B cell (primary cell): ENCODE results near the gene EEA1. TPM values are rescaled to one million over a fixed set of nuclear protein-coding genes. Genes with fewer than 3 reads are reported as not detected.

Experiments
- ATAC-seq: fragments of 200-7000 bp; cut with Tn5 transposase; one replicate; pipeline ENCODE4 v1.10.0; 2021; ENCODE audit warnings: low read depth, mild to moderate bottlenecking, moderate number of reproducible peaks, moderate library complexity
- CTCF ChIA-PET: fragments of 350-600 bp; sonication (Branson Sonifier 250); formaldehyde crosslinking; loops from one replicate; lab custom pipeline; 2021; ENCODE audit warnings: antibody characterized with exemption, inconsistent platforms; lab: Charles Lee
- POLR2A ChIA-PET: fragments of 350-600 bp; sonication (Branson Sonifier 250); formaldehyde crosslinking; loops from one replicate; lab custom pipeline; 2021; ENCODE audit warnings: antibody characterized with exemption; lab: Charles Lee
- DNase-seq: peaks from one replicate; pipeline ENCODE4 v3.0.0; 2013
- H2AFZ ChIP-seq: 2 replicates; pipeline ENCODE4 v1.6.1; 2012; ENCODE audit warnings: mild to moderate bottlenecking, low read depth, low read length; ENCODE audit not compliant: insufficient read depth, poor library complexity, severe bottlenecking
- H3K27ac ChIP-seq, 2 donors: 1 replicate in 1 of 2; 2 replicates in 1 of 2; pipeline ENCODE4 v1.5.1; 2012 to 2013; ENCODE audit warnings: low read length in 2 of 2, mild to moderate bottlenecking in 2 of 2, moderate library complexity in 1 of 2
- H3K27me3 ChIP-seq, 4 experiments: fragments of 200-600 bp in 1 of 4; sonication (generic) in 1 of 4; replicated peaks in 1 of 4; 1 replicate in 2 of 4; 2 replicates in 2 of 4; pipeline versions ENCODE4 v1.6.1 to v1.7.0; 2013 to 2016; ENCODE audit warnings: low read length in 3 of 4, mild to moderate bottlenecking in 2 of 4, mixed read lengths in 1 of 4, moderate library complexity in 1 of 4; ENCODE audit not compliant: insufficient read depth in 4 of 4, control insufficient read depth in 3 of 4; ENCODE audit errors: control extremely low read depth in 1 of 4
- H3K36me3 ChIP-seq, 2 experiments: replicated peaks in 1 of 2; 1 replicate in 1 of 2; 2 replicates in 1 of 2; pipeline versions ENCODE4 v1.6.1 to v1.7.1; 2013; ENCODE audit warnings: low read length in 1 of 2; ENCODE audit not compliant: insufficient read depth in 2 of 2, control insufficient read depth in 1 of 2; ENCODE audit errors: control extremely low read depth in 1 of 2, extremely low read depth in 1 of 2
- H3K4me1 ChIP-seq, 2 donors: fragments of 200-600 bp in 1 of 2; sonication (generic) in 1 of 2; 1 replicate in 1 of 2; 2 replicates in 1 of 2; pipeline versions ENCODE4 v1.5.1 to v1.6.1; 2013 to 2017; ENCODE audit warnings: low read length in 2 of 2; ENCODE audit not compliant: control insufficient read depth in 2 of 2, insufficient read depth in 2 of 2
- H3K4me2 ChIP-seq: replicated peaks from 2 replicates; pipeline ENCODE3; 2012; ENCODE audit warnings: mild to moderate bottlenecking, low read depth, low read length; ENCODE audit not compliant: poor library complexity, severe bottlenecking
- H3K4me3 ChIP-seq, 5 experiments: fragments of 200-600 bp in 1 of 5; sonication (generic) in 1 of 5; 1 replicate in 3 of 5; 2 replicates in 2 of 5; pipeline versions ENCODE4 v1.5.1 to v1.7.0; 2011 to 2016; ENCODE audit warnings: low read length in 4 of 5, mild to moderate bottlenecking in 4 of 5, low read depth in 2 of 5, control low read depth in 1 of 5, moderate library complexity in 1 of 5; ENCODE audit not compliant: insufficient read depth in 1 of 5; ENCODE audit errors: control extremely low read depth in 1 of 5, extremely low read depth in 1 of 5
- H3K79me2 ChIP-seq: fragments of 200-600 bp; sonication (generic); one replicate; pipeline ENCODE4 v1.6.0; 2016; ENCODE audit warnings: low read length; ENCODE audit not compliant: control insufficient read depth, insufficient read depth
- H3K9ac ChIP-seq: fragments of 200-600 bp; sonication (generic); 2 replicates; pipeline ENCODE4 v1.6.1; 2017; ENCODE audit warnings: mild to moderate bottlenecking, low read length, moderate library complexity
- H3K9me3 ChIP-seq, 3 donors: one replicate each; pipeline versions ENCODE4 v1.6.1 to v1.7.1; 2013; ENCODE audit warnings: low read length in 2 of 3; ENCODE audit not compliant: control insufficient read depth in 2 of 3, insufficient read depth in 1 of 3; ENCODE audit errors: control extremely low read depth in 1 of 3
- H4K20me1 ChIP-seq: 2 replicates; pipeline ENCODE4 v1.6.0; 2012; ENCODE audit warnings: mild to moderate bottlenecking, low read length; ENCODE audit not compliant: insufficient read depth, control insufficient read depth, poor library complexity, severe bottlenecking
- H3K27ac Mint-ChIP-seq: one replicate; pipeline ENCODE4 v1.8.0; 2021; ENCODE audit warnings: mixed read lengths
- H3K27me3 Mint-ChIP-seq: one replicate; pipeline ENCODE4 v1.8.0; 2021; ENCODE audit warnings: mixed read lengths
- H3K4me1 Mint-ChIP-seq: one replicate; pipeline ENCODE4 v1.8.0; 2021; ENCODE audit warnings: mixed read lengths
- H3K4me3 Mint-ChIP-seq: one replicate; pipeline ENCODE4 v1.8.0; 2021; ENCODE audit warnings: mixed read lengths
- H3K9me3 Mint-ChIP-seq: one replicate; pipeline ENCODE4 v1.8.0; 2022; ENCODE audit warnings: mixed read lengths; ENCODE audit not compliant: insufficient read depth
- EZH2 ChIP-seq: IDR thresholded peaks from 2 replicates; pipeline ENCODE4 v1.6.1; 2012; ENCODE audit warnings: borderline replicate concordance, low read depth, mild to moderate bottlenecking, moderate library complexity, low read length; ENCODE audit not compliant: insufficient read depth, poor library complexity, severe bottlenecking
- whole genome bisulfite sequencing: methylation state at CpG from one replicate; pipeline ENCODE4 v1.1.5; 2013; ENCODE audit warnings: missing lambda C conversion rate; ENCODE audit not compliant: insufficient coverage; 5-methylcytosine and 5-hydroxymethylcytosine counted together
- intact Hi-C: fragments of 100-400 bp; cut with micrococcal nuclease; formaldehyde crosslinking; loops from one replicate; pipeline ENCODE4 v1.10.0; 2022
- polyA plus RNA-seq: library from polyadenylated mRNA; depleted of rRNA; stranded (reverse); fragments of >200 nt; gene quantifications from 2 replicates; pipeline ENCODE4 v1.2.3, GENCODE V29; 2012
- total RNA-seq, 2 donors: library from RNA; stranded (reverse); fragments of 120-200 nt in 1 of 2; gene quantifications; 1 replicate in 1 of 2; 2 replicates in 1 of 2; pipeline versions ENCODE4 v1.2.3 to v1.2.4, GENCODE V29; 2013 to 2022
- TF ChIP-seq, protein P1 (sequence below): fragments of 200-600 bp; IDR thresholded peaks from one replicate; pipeline ENCODE4 v1.8.0; 2022; ENCODE audit warnings: antibody characterized with exemption, mild to moderate bottlenecking

The EEA1 gene
- total and polyA plus RNA-seq, 2 donors (not counting 1 experiment from before 2014, with no cell fraction given): 1.8 to 26.3 TPM

- Histone ChIP-seq H3K9me3 (peaks cover 0 to 12% (median 8%) of the 10 kb centered on the region in 3 donors), H3K4me3 (no peak overlapping the region), H3K9ac (no peak overlapping the region), H3K79me2 (peaks cover 6% of the 10 kb centered on the region), H4K20me1 (no peaks in the 10 kb centered on the region), H3K4me1 (peaks cover 15 to 32% of the 10 kb centered on the region in 2 donors), H3K4me2 (no peak overlapping the region), H3K27ac (no peak overlapping the region), H3K36me3 (no peaks in the 10 kb centered on the region), H3K27me3 (no peaks in the 10 kb centered on the region), H2AFZ (no peak overlapping the region)
- intact Hi-C loops: no loop called here
- peaks cover 28% of the 10 kb centered on the region for H3K4me1 Mint-ChIP-seq
- no peak overlapping the region for H3K4me3 Mint-ChIP-seq
- peaks cover 3% of the 10 kb centered on the region for H3K9me3 Mint-ChIP-seq
- no peak for TF ChIP-seq EZH2
- TF ChIP-seq, protein P1, sequence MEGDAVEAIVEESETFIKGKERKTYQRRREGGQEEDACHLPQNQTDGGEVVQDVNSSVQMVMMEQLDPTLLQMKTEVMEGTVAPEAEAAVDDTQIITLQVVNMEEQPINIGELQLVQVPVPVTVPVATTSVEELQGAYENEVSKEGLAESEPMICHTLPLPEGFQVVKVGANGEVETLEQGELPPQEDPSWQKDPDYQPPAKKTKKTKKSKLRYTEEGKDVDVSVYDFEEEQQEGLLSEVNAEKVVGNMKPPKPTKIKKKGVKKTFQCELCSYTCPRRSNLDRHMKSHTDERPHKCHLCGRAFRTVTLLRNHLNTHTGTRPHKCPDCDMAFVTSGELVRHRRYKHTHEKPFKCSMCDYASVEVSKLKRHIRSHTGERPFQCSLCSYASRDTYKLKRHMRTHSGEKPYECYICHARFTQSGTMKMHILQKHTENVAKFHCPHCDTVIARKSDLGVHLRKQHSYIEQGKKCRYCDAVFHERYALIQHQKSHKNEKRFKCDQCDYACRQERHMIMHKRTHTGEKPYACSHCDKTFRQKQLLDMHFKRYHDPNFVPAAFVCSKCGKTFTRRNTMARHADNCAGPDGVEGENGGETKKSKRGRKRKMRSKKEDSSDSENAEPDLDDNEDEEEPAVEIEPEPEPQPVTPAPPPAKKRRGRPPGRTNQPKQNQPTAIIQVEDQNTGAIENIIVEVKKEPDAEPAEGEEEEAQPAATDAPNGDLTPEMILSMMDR: no peak
- no peaks in the 10 kb centered on the region for H3K27me3 Mint-ChIP-seq
- ChIA-PET POLR2A (no interaction called here), CTCF (no interaction called here)
- no peak for DNase-seq
- no CpG with 5 or more reads among the region's 1 CpG for WGBS
- ATAC-seq: no peak
- H3K27ac Mint-ChIP-seq: no peak overlapping the region
These were observed 10.0 kb upstream of the EEA1 start for GRCh38 chr12:92939116-92939515.

DNA sequence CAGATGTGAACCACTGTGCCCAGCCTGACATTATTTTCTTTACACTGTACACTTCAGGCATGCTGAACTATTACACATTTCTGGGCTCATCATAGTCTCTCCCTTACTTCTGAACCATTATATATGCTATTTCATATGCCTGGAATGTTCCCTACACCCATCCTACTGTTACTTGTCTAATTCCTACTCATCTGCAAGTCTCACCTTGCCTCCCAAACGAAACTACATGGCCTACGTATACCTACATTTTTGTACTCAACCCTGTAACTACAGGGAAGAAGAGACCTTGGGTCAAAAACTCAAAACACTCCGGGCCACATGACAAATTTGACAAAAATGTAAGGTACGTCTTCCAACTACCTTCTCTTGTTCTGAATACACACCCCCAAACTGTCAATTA lies 9.5 kb upstream of the EEA1 start:
- Histone ChIP-seq H3K4me3 (no peak overlapping the region), H3K4me1 (peaks cover 15 to 29% of the 10 kb centered on the region in 2 donors), H4K20me1 (no peaks in the 10 kb centered on the region), H2AFZ (no peak overlapping the region), H3K36me3 (no peaks in the 10 kb centered on the region), H3K27ac (no peak overlapping the region), H3K79me2 (peaks cover 6% of the 10 kb centered on the region), H3K9me3 (peaks cover 0 to 12% (median 8%) of the 10 kb centered on the region in 3 donors), H3K27me3 (no peaks in the 10 kb centered on the region), H3K9ac (no peak overlapping the region), H3K4me2 (no peak overlapping the region)
- Mint-ChIP-seq H3K27ac (no peak overlapping the region), H3K27me3 (no peaks in the 10 kb centered on the region), H3K4me3 (no peak overlapping the region), H3K9me3 (peaks cover 3% of the 10 kb centered on the region), H3K4me1 (peaks cover 24% of the 10 kb centered on the region)
- WGBS: 86% methylated on average over 2 of the region's 4 CpGs
- CTCF ChIA-PET: no interaction called here
- ATAC-seq: no peak
- no peak for TF ChIP-seq EZH2
- TF ChIP-seq, protein P1: no peak
- POLR2A ChIA-PET: interaction anchor here (2.0 kb wide), 1 partner anchor 10 kb away, joined by 4 read pairs; the partner anchor contains the start of gene EEA1
- DNase-seq: no peak
- intact Hi-C loops: no loop called here
